H54 (cell line): Measurements from ENCODE around the gene MYO9B.
"Not testable (repeated sequence)": the region's sequence is repeated elsewhere in the genome, so short reads cannot be mapped to it uniquely, and the experiment has no call there.

Experiments
- DNase-seq: peaks from one replicate; pipeline ENCODE4 v3.0.0; 2011; ENCODE audit warnings: low spot score, mixed read lengths; ENCODE audit not compliant: insufficient read length
- FAIRE-seq: peaks from 3 replicates; lab custom pipeline; 2011; peaks lifted over from hg19 to GRCh38; lab: Jason Lieb, UNC
- POLR2A ChIP-seq: IDR thresholded peaks from 2 replicates; pipeline ENCODE4 v1.6.1; 2011; ENCODE audit warnings: low read depth, mild to moderate bottlenecking, low read length

Gene MYO9B

DNA sequence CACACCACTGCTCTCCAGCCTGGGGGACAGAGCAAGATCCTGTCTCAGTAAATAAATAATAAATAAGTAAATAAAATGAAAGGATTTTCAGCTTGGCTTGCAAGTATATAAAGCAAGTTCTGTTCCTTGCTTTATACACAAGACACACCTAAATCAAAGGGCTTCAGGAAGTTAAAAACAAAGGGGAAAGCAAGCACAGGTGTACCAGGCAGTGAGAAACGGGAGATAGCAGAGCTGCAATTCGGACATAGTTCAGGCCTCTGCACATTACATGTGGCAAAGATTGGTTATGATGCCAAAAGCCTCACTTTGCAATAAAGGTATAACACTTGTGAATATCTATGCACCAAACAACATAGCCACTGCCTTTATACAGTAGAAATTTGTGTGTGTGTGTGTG, 47.5 kb downstream of the MYO9B start:
- TF ChIP-seq POLR2A, result no peak
- FAIRE-seq (no peak), DNase-seq (no peak)

DNA sequence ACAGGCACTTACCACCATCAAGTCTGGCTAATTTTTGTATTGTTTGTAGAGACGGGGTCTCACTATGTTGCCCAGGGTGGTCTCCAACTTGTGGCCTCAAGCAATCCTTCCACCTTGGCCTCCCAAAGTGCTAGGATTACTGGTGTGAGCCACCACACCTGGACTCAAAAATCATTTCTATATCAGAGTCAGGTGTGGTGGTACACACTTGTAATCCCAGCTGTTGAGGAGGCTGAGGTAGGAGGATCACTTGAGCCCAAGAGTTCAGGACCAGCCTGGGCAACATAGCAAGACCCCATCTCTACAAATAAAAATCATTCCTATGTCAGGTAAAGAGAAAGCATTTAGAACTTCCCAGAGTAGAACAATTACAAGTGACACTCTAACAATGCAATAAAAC, 48.4 kb downstream of the MYO9B start:
- FAIRE-seq (no peak), DNase-seq (no peak)
- TF ChIP-seq POLR2A, result no peak

DNA sequence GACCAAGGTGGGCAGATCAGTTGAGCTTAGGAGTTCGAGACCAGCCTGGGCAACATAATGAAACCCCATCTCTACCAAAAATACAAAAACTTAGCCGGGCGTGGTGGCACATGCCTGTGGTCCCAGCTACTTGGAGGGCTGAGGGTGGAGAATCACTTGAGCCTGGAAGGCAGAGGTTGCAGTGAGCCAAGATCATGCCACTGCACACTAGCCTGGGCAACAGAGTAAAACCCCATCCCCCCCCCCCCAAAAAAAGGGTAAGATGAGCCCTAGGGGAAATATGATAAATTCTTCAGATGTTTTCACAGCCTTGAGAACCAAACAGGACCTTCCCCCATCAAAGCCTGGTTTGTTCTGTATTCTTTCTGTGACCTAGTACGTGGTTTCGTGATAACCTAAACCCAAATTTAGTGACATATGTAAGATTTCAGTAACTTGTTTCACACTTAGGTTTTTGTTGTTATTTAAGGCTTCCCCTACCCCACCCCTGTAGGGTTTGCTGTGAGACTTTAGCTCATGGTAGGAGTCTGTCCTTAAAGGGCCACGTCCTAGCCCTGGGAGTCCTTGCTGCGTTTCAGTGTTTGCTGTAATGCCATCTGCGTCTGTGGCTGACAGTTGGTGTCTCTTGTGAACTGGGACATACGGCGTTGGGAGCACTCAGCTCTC, 49.6 kb downstream of the MYO9B start:
- FAIRE-seq (no peak), DNase-seq (no peak)
- TF ChIP-seq POLR2A, result no peak

GRCh38 chr19:17125728-17126677, 50.4 kb downstream of the MYO9B start:
- FAIRE-seq, result no peak
- no peak for DNase-seq
- TF ChIP-seq POLR2A, result no peak

GRCh38 chr19:17127671-17128070, 52.1 kb downstream of the MYO9B start:
- no peak for FAIRE-seq
- no peak for TF ChIP-seq POLR2A
- no peak for DNase-seq

DNA sequence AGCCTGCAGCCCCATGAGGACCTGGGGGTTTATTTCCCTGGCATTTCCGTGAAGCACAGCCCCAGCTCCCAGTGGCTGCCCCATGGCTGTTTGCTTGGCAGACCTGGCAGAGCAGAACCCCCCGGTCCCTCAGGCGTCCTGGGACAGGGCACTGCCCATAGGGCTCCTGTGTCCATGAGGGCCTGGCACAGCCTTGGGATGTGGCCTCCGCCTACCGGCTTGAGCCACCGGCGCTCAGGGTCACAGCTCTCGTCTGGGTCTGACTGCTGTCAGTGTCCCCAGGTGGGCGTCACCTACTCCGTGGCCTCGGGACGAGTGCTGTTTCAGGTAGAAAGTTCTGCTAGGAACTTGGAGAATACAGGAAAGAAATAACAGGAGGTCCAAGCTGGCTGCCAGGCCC, 52.8 kb downstream of the MYO9B start:
- DNase-seq (no peak), FAIRE-seq (no peak)
- no peak for TF ChIP-seq POLR2A

- no peak for TF ChIP-seq POLR2A
- no peak for FAIRE-seq
Measured at GRCh38 chr19:17128820-17129219, 53.2 kb downstream of the MYO9B start.

DNA sequence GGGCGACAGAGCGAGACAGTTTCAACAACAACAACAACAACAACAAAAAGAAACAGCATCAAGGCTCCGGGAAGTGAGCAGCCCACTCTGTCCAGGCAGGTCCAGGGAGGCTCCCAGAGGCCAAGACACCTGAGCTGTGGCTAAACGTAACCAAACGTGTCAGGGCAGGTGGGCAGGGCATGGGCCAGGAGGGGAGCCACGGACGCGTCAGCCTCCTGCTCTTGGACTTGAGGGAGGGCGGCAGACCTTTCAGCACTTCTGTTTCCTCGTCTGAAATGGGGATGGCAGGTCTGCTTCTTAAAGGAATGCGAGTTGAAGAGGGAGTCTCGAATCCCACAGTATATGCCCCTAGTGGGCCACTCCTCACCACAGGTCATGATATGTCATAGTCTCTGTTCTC, 53.8 kb downstream of the MYO9B start:
- FAIRE-seq, result no peak
- no peak for DNase-seq

More at GRCh38 chr19:17128820-17129219, 53.2 kb downstream of the MYO9B start:
- no peak for DNase-seq

GRCh38 chr19:17135001-17135853, 59.6 kb downstream of the MYO9B start:
- peak; percentile 34 for TF ChIP-seq POLR2A
- DNase-seq (peak; percentile 87), FAIRE-seq (peak; percentile 53)

More for the DNA sequence above, 53.8 kb downstream of the MYO9B start:
- TF ChIP-seq POLR2A, result no peak

- FAIRE-seq (no peak), DNase-seq (no peak)
- TF ChIP-seq POLR2A, result no peak
Measured at GRCh38 chr19:17136021-17136420, 60.4 kb downstream of the MYO9B start.

GRCh38 chr19:17136617-17137016, 61.0 kb downstream of the MYO9B start:
- DNase-seq (no peak), FAIRE-seq (no peak)
- no peak for TF ChIP-seq POLR2A

GRCh38 chr19:17137417-17137816, 61.8 kb downstream of the MYO9B start:
- TF ChIP-seq POLR2A, result no peak
- no peak for DNase-seq
- FAIRE-seq, result no peak

- not testable (repeated sequence) for DNase-seq, FAIRE-seq
Measured at GRCh38 chr19:17138052-17138846, 62.7 kb downstream of the MYO9B start.
